HepG2 (cell line): Measurements from ENCODE around the gene OGG1. TPM values are rescaled to one million over a fixed set of nuclear protein-coding genes. Genes with fewer than 3 reads are reported as not detected.

Experiments
- CCAR2 ChIP-seq: fragments of 200-400 bp; formaldehyde crosslinking; optimal IDR thresholded peaks from 2 replicates; pipeline ENCODE3; 2018; ENCODE audit warnings: low read depth, mild to moderate bottlenecking, low read length, moderate library complexity
- HIVEP1 ChIP-seq: sonication (generic); formaldehyde crosslinking; IDR thresholded peaks from 2 replicates; pipeline ENCODE4 v1.4.0; 2020; ENCODE audit warnings: mild to moderate bottlenecking, missing genetic modification reagents
- HMG20B ChIP-seq: conservative IDR thresholded peaks from 2 replicates; pipeline ENCODE4 v1.6.1; 2016; ENCODE audit warnings: missing genetic modification reagents, missing compliant biosample characterization
- HNRNPK ChIP-seq: fragments of 200-400 bp; formaldehyde crosslinking; IDR thresholded peaks from 2 replicates; pipeline ENCODE4 v1.6.1; 2018; ENCODE audit warnings: low read length, low read depth, moderate library complexity, mild to moderate bottlenecking; ENCODE audit not compliant: poor library complexity, severe bottlenecking
- HNRNPLL ChIP-seq: fragments of 200-400 bp; formaldehyde crosslinking; IDR thresholded peaks from 2 replicates; pipeline ENCODE4 v1.6.1; 2017; ENCODE audit warnings: mild to moderate bottlenecking, low read depth, low read length; ENCODE audit not compliant: poor library complexity, severe bottlenecking
- MEIS1 ChIP-seq: sonication (generic); formaldehyde crosslinking; IDR thresholded peaks from 2 replicates; pipeline ENCODE4 v1.9.0; 2021; ENCODE audit warnings: mild to moderate bottlenecking, missing genetic modification reagents, moderate library complexity, borderline replicate concordance
- PAXIP1 ChIP-seq: sonication (generic); formaldehyde crosslinking; conservative IDR thresholded peaks from 2 replicates; pipeline ENCODE4 v1.4.0; 2020; ENCODE audit warnings: mild to moderate bottlenecking, missing genetic modification reagents, moderate library complexity
- PHF5A ChIP-seq: IDR thresholded peaks from one replicate; pipeline ENCODE4 v1.6.1; 2018; ENCODE audit warnings: low read depth, missing genetic modification reagents; ENCODE audit not compliant: unreplicated experiment
- SALL2 ChIP-seq: sonication (generic); formaldehyde crosslinking; IDR thresholded peaks from 2 replicates; pipeline ENCODE4 v1.8.1; 2023; ENCODE audit warnings: mild to moderate bottlenecking, missing genetic modification reagents, inconsistent platforms
- U2AF2 ChIP-seq: fragments of 200-400 bp; formaldehyde crosslinking; IDR thresholded peaks from 2 replicates; pipeline ENCODE4 v1.6.1; 2017; ENCODE audit warnings: low read depth, mild to moderate bottlenecking, low read length
- ZHX2 ChIP-seq, 2 experiments: sonication (generic) in 1 of 2; formaldehyde crosslinking in 1 of 2; IDR thresholded peaks; 2 replicates each; pipeline versions ENCODE4 v1.6.1 to v1.9.0; 2014 to 2022; ENCODE audit warnings: antibody characterized with exemption in 1 of 2, borderline replicate concordance in 1 of 2, inconsistent platforms in 1 of 2, low read depth in 1 of 2, missing genetic modification reagents in 1 of 2
- ZNF232 ChIP-seq: sonication (generic); formaldehyde crosslinking; IDR thresholded peaks from 2 replicates; pipeline ENCODE4 v1.4.0; 2020; ENCODE audit warnings: missing genetic modification reagents, borderline replicate concordance
- ZNF558 ChIP-seq: sonication (generic); formaldehyde crosslinking; IDR thresholded peaks from 2 replicates; pipeline ENCODE4 v1.9.0; 2022; ENCODE audit warnings: mild to moderate bottlenecking, missing genetic modification reagents, borderline replicate concordance
- ZNF562 ChIP-seq: sonication (generic); formaldehyde crosslinking; IDR thresholded peaks from 2 replicates; pipeline ENCODE4 v1.8.0; 2022; ENCODE audit warnings: missing genetic modification reagents, borderline replicate concordance
- ZNF800 ChIP-seq: sonication (generic); formaldehyde crosslinking; IDR thresholded peaks from 2 replicates; pipeline ENCODE4 v1.4.0; 2020; ENCODE audit warnings: missing genetic modification reagents
- ZSCAN25 ChIP-seq: sonication (generic); formaldehyde crosslinking; IDR thresholded peaks from 2 replicates; pipeline ENCODE4 v1.8.0; 2022; ENCODE audit warnings: mild to moderate bottlenecking, missing genetic modification reagents
- polyA plus RNA-seq, 8 experiments: library from polyadenylated mRNA; depleted of rRNA in 3 of 8; stranded (reverse) in 7 of 8; unstranded in 1 of 8; fragments of >200 nt; fragmentation: Illumina TruSeq in 4 of 8; extraction: Trizol in 4 of 8; gene quantifications; 2 replicates each; pipeline versions ENCODE4 v1.2.1 to v1.2.3, GENCODE V29; 2011 to 2016; ENCODE audit warnings: low read depth in 4 of 8, missing spikeins in 1 of 8, mixed read lengths in 1 of 8; ENCODE audit not compliant: insufficient read depth in 1 of 8
- total RNA-seq, 5 experiments: library from RNA; depleted of rRNA; stranded (reverse); fragments of >200 nt; fragmentation: Illumina TruSeq; extraction: Trizol; gene quantifications; 2 replicates each; pipeline ENCODE4 v1.2.3, GENCODE V29; 2016; ENCODE audit warnings: low read depth in 1 of 5
- TF ChIP-seq, protein P1 (sequence below): sonication (generic); formaldehyde crosslinking; IDR thresholded peaks from 2 replicates; pipeline ENCODE4 v1.4.0; 2020; ENCODE audit warnings: missing genetic modification reagents

The OGG1 gene
- total and polyA plus RNA-seq, 2 of the 13 experiments (the other 11 are each of a cell fraction or from before 2014, with no cell fraction given), result 28.7 to 33.2 TPM

- TF ChIP-seq ZHX2 (IDR thresholded peaks at IDR 0.05; ENCODE audit: low read depth), result peak; percentile 19; the same call in 1 of the 2 replicates
- TF ChIP-seq ZHX2 (CRISPR knock-in tag; IDR thresholded peaks at IDR 0.05; ENCODE audit: borderline replicate concordance), result no peak
- no peak for TF ChIP-seq HNRNPLL
- no peak for TF ChIP-seq ZSCAN25 (CRISPR knock-in tag)
- TF ChIP-seq CCAR2, result no peak
- no peak for TF ChIP-seq MEIS1 (CRISPR knock-in tag)
- no peak for TF ChIP-seq PHF5A
- no peak for TF ChIP-seq ZNF800 (CRISPR knock-in tag)
- no peak for TF ChIP-seq HIVEP1 (CRISPR knock-in tag)
- no peak for TF ChIP-seq ZNF562 (CRISPR knock-in tag)
- no peak for TF ChIP-seq HMG20B (CRISPR knock-in tag)
- TF ChIP-seq, protein P1, sequence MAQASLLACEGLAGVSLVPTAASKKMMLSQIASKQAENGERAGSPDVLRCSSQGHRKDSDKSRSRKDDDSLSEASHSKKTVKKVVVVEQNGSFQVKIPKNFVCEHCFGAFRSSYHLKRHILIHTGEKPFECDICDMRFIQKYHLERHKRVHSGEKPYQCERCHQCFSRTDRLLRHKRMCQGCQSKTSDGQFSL (CRISPR knock-in tag), result no peak
- no peak for TF ChIP-seq ZNF558 (CRISPR knock-in tag)
- no peak for TF ChIP-seq ZNF232 (CRISPR knock-in tag)
- no peak for TF ChIP-seq HNRNPK
- TF ChIP-seq PAXIP1 (CRISPR knock-in tag), result peak; percentile 85
- no peak; the same call in 1 of the 2 replicates for TF ChIP-seq SALL2 (CRISPR knock-in tag)
- no peak for TF ChIP-seq U2AF2
Observed at GRCh38 chr3:9770276-9770812, 20.6 kb downstream of the OGG1 start (continued).
